ENCODE measurements around the gene DCST1. TPM values are rescaled to one million over a fixed set of nuclear protein-coding genes. Genes with fewer than 3 reads are reported as not detected.

The DCST1 gene
- total RNA-seq, 2 experiments from 2014 or later, result not detected

DNA sequence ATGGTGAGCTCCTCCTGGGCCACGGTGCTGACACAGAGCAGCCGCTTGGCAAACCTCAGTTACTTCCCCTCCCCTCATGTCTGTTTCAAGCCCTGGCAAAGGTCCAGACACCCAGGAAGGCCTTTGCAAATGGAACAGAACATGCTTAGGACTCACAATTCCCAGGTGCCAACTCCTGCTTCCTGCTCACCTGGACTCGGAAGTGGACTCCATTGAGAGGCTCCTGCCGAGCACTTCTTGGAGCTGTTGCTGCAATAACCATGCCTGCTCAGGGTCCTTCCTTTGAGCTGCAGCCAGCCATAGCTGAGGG, 10.7 kb upstream of the DCST1 start:
- H3K9me3 Mint-ChIP-seq (ENCODE audit: low read depth), result no peaks in the 10 kb centered on the region
- H3K4me1 Mint-ChIP-seq, result peaks cover 23% of the 10 kb centered on the region
- H3K4me3 Mint-ChIP-seq, result no peak overlapping the region
- no peak overlapping the region for H3K27ac Mint-ChIP-seq
- peaks cover 14% of the 10 kb centered on the region for H3K36me3 Mint-ChIP-seq (ENCODE audit: low read depth)
- ChIA-PET CTCF (interaction anchor here (0.7 to 1.3 kb wide), 8 partner anchors 16 to 678 kb away, joined by 3 to 5 read pairs (median 3); no protein-coding TSS in a partner anchor), POLR2A (no interaction called here)
- intact Hi-C loops (cut with DNase I, micrococcal nuclease), result no loop called here
- ATAC-seq (no peak), DNase-seq (no peak)
- no peaks in the 10 kb centered on the region for H3K27me3 Mint-ChIP-seq

DNA sequence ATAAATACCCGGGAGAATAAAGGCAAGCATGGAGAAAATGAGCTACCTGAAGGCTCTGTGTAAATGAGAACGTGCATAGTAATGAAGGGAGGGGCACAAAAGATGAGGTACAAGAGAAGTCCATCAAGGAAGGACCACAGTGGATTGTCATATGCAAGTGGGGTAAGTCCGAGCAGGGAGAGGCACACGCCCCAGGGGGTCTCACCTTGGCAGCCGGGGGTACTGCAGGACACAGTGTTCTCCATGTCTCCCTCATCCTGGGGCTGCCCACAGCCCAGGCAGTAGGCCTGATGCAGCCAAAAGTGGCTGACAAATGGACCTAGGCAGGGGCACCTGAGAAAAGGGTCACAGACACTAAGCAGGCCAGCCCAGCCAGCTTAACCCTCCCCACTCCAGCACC, 10.0 kb upstream of the DCST1 start:
- Mint-ChIP-seq H3K36me3 (ENCODE audit: low read depth) (peaks cover 10% of the 10 kb centered on the region), H3K27ac (no peak overlapping the region), H3K27me3 (no peaks in the 10 kb centered on the region), H3K4me3 (no peak overlapping the region), H3K4me1 (peaks cover 18% of the 10 kb centered on the region), H3K9me3 (ENCODE audit: low read depth) (no peaks in the 10 kb centered on the region)
- POLR2A ChIA-PET, result no interaction called here
- DNase-seq (no peak), ATAC-seq (no peak)
- CTCF ChIA-PET, result interaction anchor here (0.5 to 1.3 kb wide), 5 partner anchors 21 to 81 kb away, joined by 3 to 5 read pairs (median 4); no protein-coding TSS in a partner anchor
- intact Hi-C loops (cut with DNase I, micrococcal nuclease), result no loop called here

GRCh38 chr1:155024315-155024714, 9.3 kb upstream of the DCST1 start:
- ChIA-PET POLR2A (no interaction called here), CTCF (interaction anchor here (0.7 to 0.8 kb wide), 2 partner anchors 10 to 14 kb away, joined by 3 read pairs; no protein-coding TSS in a partner anchor)
- no peaks in the 10 kb centered on the region for H3K27me3 Mint-ChIP-seq
- H3K36me3 Mint-ChIP-seq (ENCODE audit: low read depth), result peaks cover 3% of the 10 kb centered on the region
- peaks cover 11% of the 10 kb centered on the region for H3K4me1 Mint-ChIP-seq
- no peak for ATAC-seq
- intact Hi-C loops (cut with DNase I, micrococcal nuclease), result no loop called here
- H3K4me3 Mint-ChIP-seq, result no peak overlapping the region
- no peak overlapping the region for H3K27ac Mint-ChIP-seq
- H3K9me3 Mint-ChIP-seq (ENCODE audit: low read depth), result no peaks in the 10 kb centered on the region
- DNase-seq, result no peak

DNA sequence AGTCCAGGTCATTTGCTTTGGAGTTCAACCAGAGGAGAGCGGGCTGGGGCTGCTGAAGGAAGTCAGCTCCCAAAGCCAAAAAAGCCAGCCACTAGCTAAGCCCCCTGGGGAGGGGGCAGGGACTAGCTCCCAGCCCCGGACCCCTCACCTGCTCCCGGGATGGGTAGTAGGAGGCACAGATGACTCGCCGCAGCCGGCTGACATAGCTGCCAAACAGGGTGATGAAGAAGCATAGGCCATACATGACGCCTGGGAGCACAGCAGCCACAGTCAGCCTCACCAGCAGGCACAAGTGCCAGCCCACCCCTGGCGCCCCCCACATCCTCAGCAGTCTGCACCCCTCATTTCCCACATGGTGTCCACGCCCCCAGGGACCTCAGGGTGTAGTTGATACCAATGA, 7.5 kb upstream of the DCST1 start:
- no peaks in the 10 kb centered on the region for H3K36me3 Mint-ChIP-seq (ENCODE audit: low read depth)
- H3K27me3 Mint-ChIP-seq, result no peaks in the 10 kb centered on the region
- H3K4me3 Mint-ChIP-seq, result no peak overlapping the region
- H3K27ac Mint-ChIP-seq, result no peak overlapping the region
- H3K9me3 Mint-ChIP-seq (ENCODE audit: low read depth), result no peaks in the 10 kb centered on the region
- ChIA-PET CTCF (interaction anchor here (1.0 to 2.1 kb wide), 2 partner anchors 18 to 65 kb away, joined by 5 to 8 read pairs; no protein-coding TSS in a partner anchor), POLR2A (interaction anchor here (0.5 kb wide), 1 partner anchor 29 kb away, joined by 3 read pairs; no protein-coding TSS in a partner anchor)
- DNase-seq (no peak), ATAC-seq (no peak)
- intact Hi-C loops (cut with DNase I, micrococcal nuclease), result no loop called here
- H3K4me1 Mint-ChIP-seq, result peaks cover 2% of the 10 kb centered on the region

DNA sequence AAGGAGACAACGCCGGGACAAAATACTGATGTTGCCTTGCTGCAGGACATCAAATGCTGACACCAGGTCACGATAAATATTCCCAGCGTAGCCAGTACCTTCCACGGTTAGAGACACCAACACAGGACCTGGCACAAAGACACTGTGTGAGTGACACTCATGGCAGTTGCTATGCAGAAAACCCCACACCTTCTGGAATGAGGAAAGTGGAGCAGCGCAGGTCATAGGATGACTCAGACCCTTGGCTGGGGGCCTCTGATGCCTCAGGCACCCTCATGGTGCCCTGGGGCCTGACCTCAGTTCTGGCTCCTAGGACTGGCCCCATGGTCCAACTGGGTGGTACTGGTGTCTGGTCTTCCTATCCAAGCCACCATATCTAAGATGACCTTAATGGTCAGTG, 7.0 kb upstream of the DCST1 start:
- Mint-ChIP-seq H3K4me1 (peaks cover under 1% of the 10 kb centered on the region), H3K36me3 (ENCODE audit: low read depth) (no peaks in the 10 kb centered on the region), H3K9me3 (ENCODE audit: low read depth) (no peaks in the 10 kb centered on the region), H3K27ac (no peak overlapping the region), H3K4me3 (no peak overlapping the region), H3K27me3 (no peaks in the 10 kb centered on the region)
- ChIA-PET POLR2A (no interaction called here), CTCF (interaction anchor here (1.0 to 2.1 kb wide), 2 partner anchors 18 to 65 kb away, joined by 5 to 8 read pairs; no protein-coding TSS in a partner anchor)
- ATAC-seq (peak; percentile 59), DNase-seq (no peak)
- intact Hi-C loops (cut with DNase I, micrococcal nuclease), result no loop called here

DNA sequence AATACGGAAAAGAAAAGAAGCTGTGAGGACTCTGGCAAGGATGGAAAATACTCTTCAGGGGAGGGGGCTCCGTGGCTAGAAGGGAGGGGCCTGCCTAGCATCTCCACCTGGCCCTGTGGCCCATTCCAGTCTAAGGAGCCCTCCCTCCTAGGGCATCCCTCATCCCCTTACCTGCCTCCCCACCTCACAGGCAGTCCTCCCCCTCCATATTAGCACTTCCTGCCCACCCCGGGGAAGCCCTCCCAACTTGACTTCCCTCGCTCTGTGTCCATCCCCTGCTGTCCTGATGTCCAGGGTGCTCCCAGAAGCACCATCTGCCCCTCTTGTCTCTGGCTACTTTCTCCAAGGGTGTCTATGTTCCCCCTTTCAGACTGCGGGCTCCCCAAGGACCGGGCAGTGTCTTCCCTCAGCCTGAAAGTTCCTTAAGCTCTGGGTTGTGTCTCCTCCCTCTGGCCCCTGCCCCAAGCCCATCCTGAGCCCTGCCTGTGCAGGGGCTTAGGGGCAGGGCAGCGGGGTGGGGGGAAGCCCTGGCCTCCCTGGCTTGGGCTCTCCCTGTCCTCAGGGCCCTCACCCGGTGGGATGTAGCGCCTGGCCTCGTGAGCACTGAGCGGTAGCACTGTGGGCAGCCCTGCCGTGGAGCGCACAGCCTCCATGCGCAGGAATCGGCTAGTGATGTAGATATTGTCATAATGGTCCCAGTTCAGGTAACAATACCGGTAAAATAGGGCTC, 3.9 kb upstream of the DCST1 start:
- Mint-ChIP-seq H3K27ac (no peak overlapping the region), H3K4me1 (no peaks in the 10 kb centered on the region), H3K27me3 (no peaks in the 10 kb centered on the region), H3K4me3 (no peak overlapping the region), H3K9me3 (ENCODE audit: low read depth) (no peaks in the 10 kb centered on the region), H3K36me3 (ENCODE audit: low read depth) (no peaks in the 10 kb centered on the region)
- ChIA-PET CTCF (interaction anchor here (1.0 kb wide), 1 partner anchor 15 kb away, joined by 3 read pairs; no protein-coding TSS in a partner anchor), POLR2A (no interaction called here)
- ATAC-seq (no peak), DNase-seq (no peak)
- intact Hi-C loops (cut with DNase I, micrococcal nuclease), result no loop called here

- Mint-ChIP-seq H3K27me3 (no peaks in the 10 kb centered on the region), H3K4me3 (no peak overlapping the region), H3K4me1 (no peaks in the 10 kb centered on the region), H3K27ac (no peak overlapping the region), H3K9me3 (ENCODE audit: low read depth) (no peaks in the 10 kb centered on the region), H3K36me3 (ENCODE audit: low read depth) (no peaks in the 10 kb centered on the region)
- no peak for DNase-seq
- intact Hi-C loops (cut with DNase I, micrococcal nuclease), result no loop called here
- ChIA-PET POLR2A (no interaction called here), CTCF (interaction anchor here (1.0 kb wide), 1 partner anchor 14 kb away, joined by 3 read pairs; no protein-coding TSS in a partner anchor)
- ATAC-seq, result no peak
Measured at GRCh38 chr1:155030243-155030795, 3.3 kb upstream of the DCST1 start.

DNA sequence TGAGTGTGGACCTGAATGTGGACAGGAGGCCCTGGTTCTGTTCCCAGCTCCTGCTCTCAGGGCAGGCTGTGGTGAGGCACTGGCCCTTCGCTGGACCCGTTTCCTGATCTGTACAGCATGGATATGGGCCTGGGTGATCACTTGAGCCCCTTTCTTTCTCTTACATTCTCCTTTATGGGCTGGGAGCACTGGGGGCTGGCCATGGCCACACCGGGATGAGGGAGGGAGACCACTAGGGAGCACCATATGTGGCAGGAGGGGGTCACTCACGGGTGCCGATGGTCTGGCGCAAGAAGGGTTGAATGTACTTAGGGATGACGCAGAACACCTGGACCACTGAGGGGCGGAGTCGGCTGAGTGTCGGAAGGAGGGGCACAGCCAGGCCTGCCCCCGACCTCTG, 2.7 kb upstream of the DCST1 start:
- no peak overlapping the region for H3K4me3 Mint-ChIP-seq
- no peaks in the 10 kb centered on the region for H3K9me3 Mint-ChIP-seq (ENCODE audit: low read depth)
- no peaks in the 10 kb centered on the region for H3K36me3 Mint-ChIP-seq (ENCODE audit: low read depth)
- intact Hi-C loops (cut with DNase I, micrococcal nuclease), result no loop called here
- ChIA-PET CTCF (interaction anchor here (0.6 kb wide), 1 partner anchor 431 kb away, joined by 4 read pairs; no protein-coding TSS in a partner anchor), POLR2A (no interaction called here)
- DNase-seq (no peak), ATAC-seq (no peak)
- no peaks in the 10 kb centered on the region for H3K4me1 Mint-ChIP-seq
- H3K27ac Mint-ChIP-seq, result no peak overlapping the region
- H3K27me3 Mint-ChIP-seq, result no peaks in the 10 kb centered on the region

DNA sequence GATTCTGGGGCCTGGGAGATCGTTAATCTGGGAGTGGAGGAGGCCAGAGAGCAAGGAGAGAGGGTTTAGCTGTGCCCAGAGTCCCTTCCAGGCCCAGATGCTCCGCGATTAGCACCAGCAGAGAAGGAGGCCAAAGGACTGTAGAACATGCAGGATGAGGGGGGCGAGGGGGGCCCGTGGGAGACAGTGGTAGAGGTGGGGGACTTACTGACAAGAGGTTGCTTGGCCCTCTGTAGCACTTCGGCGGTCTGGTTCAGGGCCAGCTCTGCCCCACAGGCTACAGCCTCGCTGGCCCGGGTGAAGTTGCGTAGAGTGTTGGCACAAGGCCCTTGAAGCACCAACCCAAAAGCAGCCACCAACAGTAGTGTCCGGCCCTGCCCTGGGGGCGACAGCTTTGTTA, 738 bp upstream of the DCST1 start:
- no peaks in the 10 kb centered on the region for H3K9me3 Mint-ChIP-seq (ENCODE audit: low read depth)
- intact Hi-C loops (cut with DNase I, micrococcal nuclease), result no loop called here
- no peak for ATAC-seq
- CTCF ChIA-PET, result interaction anchor here (1.0 to 1.6 kb wide), 3 partner anchors 9 to 15 kb away, joined by 3 to 6 read pairs (median 5); no protein-coding TSS in a partner anchor
- H3K27me3 Mint-ChIP-seq, result no peaks in the 10 kb centered on the region
- POLR2A ChIA-PET, result no interaction called here
- no peaks in the 10 kb centered on the region for H3K4me1 Mint-ChIP-seq
- H3K36me3 Mint-ChIP-seq (ENCODE audit: low read depth), result no peaks in the 10 kb centered on the region
- H3K4me3 Mint-ChIP-seq, result no peak overlapping the region
- no peak overlapping the region for H3K27ac Mint-ChIP-seq
- no peak for DNase-seq

DNA sequence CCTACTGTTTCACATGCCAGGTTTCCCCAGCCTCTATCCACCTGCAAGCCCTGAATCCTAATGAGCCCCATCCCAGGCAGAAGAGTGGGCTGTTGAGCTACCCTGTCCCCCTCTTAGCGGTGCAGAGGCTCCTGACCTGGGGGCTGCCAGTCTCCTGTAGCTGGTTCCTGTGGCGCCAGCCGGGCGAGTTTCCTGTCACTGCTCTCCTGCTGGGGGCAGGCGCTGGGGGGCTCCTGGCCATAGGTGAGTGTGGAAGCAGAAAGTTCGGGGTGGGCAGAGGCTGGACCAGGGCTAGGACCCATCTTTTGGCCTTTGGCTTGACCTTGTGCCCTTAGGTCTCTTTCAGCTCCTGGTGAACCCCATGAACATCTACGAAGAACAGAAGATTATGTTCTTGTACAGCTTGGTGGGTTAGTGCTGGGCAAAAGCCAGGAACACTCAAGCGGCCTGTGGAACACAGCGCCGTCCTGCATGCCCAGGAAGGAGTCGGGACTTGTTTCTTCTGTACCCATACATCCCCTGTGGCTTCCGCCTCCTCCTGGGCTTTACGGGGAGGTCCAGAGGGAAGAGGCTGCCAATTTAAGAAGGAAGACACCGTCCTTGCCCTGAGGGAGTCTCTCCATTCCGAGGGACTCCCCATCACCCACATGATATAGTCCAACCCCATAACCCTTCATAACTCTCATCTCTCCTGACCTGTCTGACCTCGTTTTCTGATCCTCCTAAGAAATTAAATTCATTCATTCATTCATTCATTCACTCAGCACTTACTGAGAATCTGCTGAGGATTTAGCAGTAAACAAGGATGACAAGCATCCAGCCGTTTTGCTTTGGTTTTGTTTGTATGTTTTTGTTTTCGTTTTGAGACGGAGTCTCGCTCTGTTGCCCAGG, 939 bp downstream of the DCST1 start:
- H3K9me3 Mint-ChIP-seq (ENCODE audit: low read depth), result no peaks in the 10 kb centered on the region
- intact Hi-C loops (cut with DNase I, micrococcal nuclease), result no loop called here
- no peak overlapping the region for H3K27ac Mint-ChIP-seq
- H3K4me1 Mint-ChIP-seq, result no peaks in the 10 kb centered on the region
- no peaks in the 10 kb centered on the region for H3K36me3 Mint-ChIP-seq (ENCODE audit: low read depth)
- POLR2A ChIA-PET, result no interaction called here
- H3K4me3 Mint-ChIP-seq, result no peak overlapping the region
- no peaks in the 10 kb centered on the region for H3K27me3 Mint-ChIP-seq
- CTCF ChIA-PET, result interaction anchor here (0.7 to 1.5 kb wide), 3 partner anchors 10 to 17 kb away, joined by 3 to 6 read pairs (median 4); no protein-coding TSS in a partner anchor
- no peak for DNase-seq
- ATAC-seq, result no peak

- no peak overlapping the region for H3K4me3 Mint-ChIP-seq
- H3K27me3 Mint-ChIP-seq, result no peaks in the 10 kb centered on the region
- intact Hi-C loops (cut with DNase I, micrococcal nuclease), result no loop called here
- no peak overlapping the region for H3K27ac Mint-ChIP-seq
- ChIA-PET CTCF (no interaction called here), POLR2A (no interaction called here)
- no peaks in the 10 kb centered on the region for H3K9me3 Mint-ChIP-seq (ENCODE audit: low read depth)
- no peak for DNase-seq
- ATAC-seq, result no peak
- H3K4me1 Mint-ChIP-seq, result no peaks in the 10 kb centered on the region
- H3K36me3 Mint-ChIP-seq (ENCODE audit: low read depth), result no peaks in the 10 kb centered on the region
Measured at GRCh38 chr1:155035936-155036335, 2.3 kb downstream of the DCST1 start.

Data from activated CD4-positive, alpha-beta T cell treated with anti-CD3 and anti-CD28 coated beads for 36 hours (primary cell).